22Rv1 (cell line): ENCODE data around the gene DIP2B.

Experiments
- ZFX ChIP-seq: fragments of 450-650 bp; IDR thresholded peaks from 2 replicates; pipeline ENCODE4 v1.6.1; 2017; ENCODE audit warnings: antibody characterized with exemption, borderline replicate concordance
- TF ChIP-seq, protein P1 (sequence below): fragments of 450-650 bp; IDR thresholded peaks from 2 replicates; pipeline ENCODE4 v1.5.1; 2017; ENCODE audit warnings: mild to moderate bottlenecking

DNA sequence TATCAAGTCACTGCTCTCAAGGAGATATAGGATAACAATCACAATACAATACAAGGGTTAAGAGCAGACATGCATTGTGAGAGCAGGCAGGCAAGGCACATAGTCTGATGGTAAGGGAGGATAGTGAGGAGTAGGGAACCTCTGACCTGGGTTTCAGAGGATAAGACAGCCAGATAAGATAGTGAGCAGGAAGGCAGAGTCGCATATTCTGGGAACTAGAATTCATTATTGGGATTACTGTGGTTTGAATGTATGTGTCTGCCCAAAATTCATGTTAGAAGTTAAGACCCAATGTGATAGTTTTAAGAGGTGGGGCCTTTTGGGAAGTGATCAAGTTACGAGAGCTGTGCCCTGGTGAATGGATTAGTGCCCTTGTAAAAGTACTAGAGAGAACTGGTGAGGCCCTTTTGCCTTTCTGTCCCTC lies 244.7 kb downstream of the DIP2B start:
- TF ChIP-seq, protein P1, sequence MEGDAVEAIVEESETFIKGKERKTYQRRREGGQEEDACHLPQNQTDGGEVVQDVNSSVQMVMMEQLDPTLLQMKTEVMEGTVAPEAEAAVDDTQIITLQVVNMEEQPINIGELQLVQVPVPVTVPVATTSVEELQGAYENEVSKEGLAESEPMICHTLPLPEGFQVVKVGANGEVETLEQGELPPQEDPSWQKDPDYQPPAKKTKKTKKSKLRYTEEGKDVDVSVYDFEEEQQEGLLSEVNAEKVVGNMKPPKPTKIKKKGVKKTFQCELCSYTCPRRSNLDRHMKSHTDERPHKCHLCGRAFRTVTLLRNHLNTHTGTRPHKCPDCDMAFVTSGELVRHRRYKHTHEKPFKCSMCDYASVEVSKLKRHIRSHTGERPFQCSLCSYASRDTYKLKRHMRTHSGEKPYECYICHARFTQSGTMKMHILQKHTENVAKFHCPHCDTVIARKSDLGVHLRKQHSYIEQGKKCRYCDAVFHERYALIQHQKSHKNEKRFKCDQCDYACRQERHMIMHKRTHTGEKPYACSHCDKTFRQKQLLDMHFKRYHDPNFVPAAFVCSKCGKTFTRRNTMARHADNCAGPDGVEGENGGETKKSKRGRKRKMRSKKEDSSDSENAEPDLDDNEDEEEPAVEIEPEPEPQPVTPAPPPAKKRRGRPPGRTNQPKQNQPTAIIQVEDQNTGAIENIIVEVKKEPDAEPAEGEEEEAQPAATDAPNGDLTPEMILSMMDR: no peak
- TF ChIP-seq ZFX: no peak
